IPS-18c (cell line): ENCODE results near the gene ASS1.

Experiments used
- H3K4me3 ChIP-seq: 2 replicates; pipeline ENCODE4 v1.7.0; 2013; ENCODE audit warnings: low read depth, mild to moderate bottlenecking, low read length, moderate library complexity; ENCODE audit not compliant: insufficient read depth
- H3K9me3 ChIP-seq: one replicate; pipeline ENCODE4 v1.6.1; 2013; ENCODE audit warnings: mild to moderate bottlenecking, low read length, moderate library complexity; ENCODE audit not compliant: control insufficient read depth, insufficient read depth

Gene ASS1

GRCh38 chr9:130543859-130544258 lies 99.1 kb downstream of the ASS1 start:
- no peaks in the 10 kb centered on the region for H3K9me3 ChIP-seq
- H3K4me3 ChIP-seq, result no peak overlapping the region

GRCh38 chr9:130544364-130544763 lies 99.6 kb downstream of the ASS1 start:
- no peak overlapping the region for H3K4me3 ChIP-seq
- H3K9me3 ChIP-seq, result no peaks in the 10 kb centered on the region

- no peaks in the 10 kb centered on the region for H3K9me3 ChIP-seq
- no peak overlapping the region for H3K4me3 ChIP-seq
These were observed 103.3 kb downstream of the ASS1 start for GRCh38 chr9:130548103-130548502.

- H3K9me3 ChIP-seq, result no peaks in the 10 kb centered on the region
- H3K4me3 ChIP-seq, result no peak overlapping the region
These were observed 104.5 kb downstream of the ASS1 start for GRCh38 chr9:130549093-130549735.
